Ishikawa (cell line): ENCODE data around the gene MORN4.

Experiments
- CEBPB ChIP-seq: IDR thresholded peaks from 2 replicates; pipeline ENCODE4 v1.6.1; 2012
- CREB1 ChIP-seq: IDR thresholded peaks from 2 replicates; pipeline ENCODE4 v1.6.1; 2012; ENCODE audit warnings: low read depth
- EGR1 ChIP-seq: IDR thresholded peaks from 2 replicates; pipeline ENCODE4 v1.6.1; 2012
- EP300 ChIP-seq: IDR thresholded peaks from 2 replicates; pipeline ENCODE4 v1.6.1; 2012; ENCODE audit warnings: borderline replicate concordance
- NFIC ChIP-seq: IDR thresholded peaks from 2 replicates; pipeline ENCODE4 v1.6.1; 2012
- RAD21 ChIP-seq: IDR thresholded peaks from 2 replicates; pipeline ENCODE4 v1.6.1; 2012; ENCODE audit warnings: low read depth
- TAF1 ChIP-seq: IDR thresholded peaks from 2 replicates; pipeline ENCODE4 v1.6.1; 2012; ENCODE audit warnings: low read depth, mild to moderate bottlenecking
- TCF12 ChIP-seq: IDR thresholded peaks from 2 replicates; pipeline ENCODE4 v1.6.1; 2012; ENCODE audit warnings: low read depth
- TEAD4 ChIP-seq: IDR thresholded peaks from 2 replicates; pipeline ENCODE4 v1.6.1; 2012
- YY1 ChIP-seq: IDR thresholded peaks from 2 replicates; pipeline ENCODE4 v1.6.1; 2012; ENCODE audit warnings: low read depth
- ZBTB7A ChIP-seq: IDR thresholded peaks from 2 replicates; pipeline ENCODE4 v1.6.1; 2012; ENCODE audit warnings: low read depth
- TF ChIP-seq, protein P1 (sequence below): IDR thresholded peaks from 2 replicates; pipeline ENCODE4 v1.6.1; 2012; ENCODE audit warnings: low read depth, mild to moderate bottlenecking
- TF ChIP-seq, protein P2 (sequence below): IDR thresholded peaks from 2 replicates; pipeline ENCODE4 v1.6.1; 2012
- TF ChIP-seq, protein P3 (sequence below): IDR thresholded peaks from 2 replicates; pipeline ENCODE4 v1.6.1; 2012

DNA sequence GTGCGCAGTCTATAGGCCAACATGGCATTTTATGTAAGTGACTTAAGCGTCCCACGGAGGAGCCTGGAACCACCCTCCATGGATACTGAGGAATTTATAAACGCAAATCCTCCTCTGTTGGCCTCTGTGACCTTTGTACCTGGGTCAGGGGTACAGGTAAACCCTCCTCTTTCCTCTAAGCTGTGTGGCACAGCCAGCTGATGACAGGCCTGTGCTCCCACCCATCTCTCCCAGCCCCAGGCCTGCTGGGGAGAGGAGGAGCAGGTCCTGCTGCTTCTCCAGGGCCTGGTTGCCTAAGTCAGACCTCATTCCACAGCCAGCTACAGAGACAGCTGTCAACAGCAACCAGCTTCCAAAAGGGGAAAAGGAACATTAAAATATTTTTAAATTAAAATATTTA, 48.7 kb upstream of the MORN4 start:
- TF ChIP-seq EP300 = no peak
- TF ChIP-seq, protein P1, sequence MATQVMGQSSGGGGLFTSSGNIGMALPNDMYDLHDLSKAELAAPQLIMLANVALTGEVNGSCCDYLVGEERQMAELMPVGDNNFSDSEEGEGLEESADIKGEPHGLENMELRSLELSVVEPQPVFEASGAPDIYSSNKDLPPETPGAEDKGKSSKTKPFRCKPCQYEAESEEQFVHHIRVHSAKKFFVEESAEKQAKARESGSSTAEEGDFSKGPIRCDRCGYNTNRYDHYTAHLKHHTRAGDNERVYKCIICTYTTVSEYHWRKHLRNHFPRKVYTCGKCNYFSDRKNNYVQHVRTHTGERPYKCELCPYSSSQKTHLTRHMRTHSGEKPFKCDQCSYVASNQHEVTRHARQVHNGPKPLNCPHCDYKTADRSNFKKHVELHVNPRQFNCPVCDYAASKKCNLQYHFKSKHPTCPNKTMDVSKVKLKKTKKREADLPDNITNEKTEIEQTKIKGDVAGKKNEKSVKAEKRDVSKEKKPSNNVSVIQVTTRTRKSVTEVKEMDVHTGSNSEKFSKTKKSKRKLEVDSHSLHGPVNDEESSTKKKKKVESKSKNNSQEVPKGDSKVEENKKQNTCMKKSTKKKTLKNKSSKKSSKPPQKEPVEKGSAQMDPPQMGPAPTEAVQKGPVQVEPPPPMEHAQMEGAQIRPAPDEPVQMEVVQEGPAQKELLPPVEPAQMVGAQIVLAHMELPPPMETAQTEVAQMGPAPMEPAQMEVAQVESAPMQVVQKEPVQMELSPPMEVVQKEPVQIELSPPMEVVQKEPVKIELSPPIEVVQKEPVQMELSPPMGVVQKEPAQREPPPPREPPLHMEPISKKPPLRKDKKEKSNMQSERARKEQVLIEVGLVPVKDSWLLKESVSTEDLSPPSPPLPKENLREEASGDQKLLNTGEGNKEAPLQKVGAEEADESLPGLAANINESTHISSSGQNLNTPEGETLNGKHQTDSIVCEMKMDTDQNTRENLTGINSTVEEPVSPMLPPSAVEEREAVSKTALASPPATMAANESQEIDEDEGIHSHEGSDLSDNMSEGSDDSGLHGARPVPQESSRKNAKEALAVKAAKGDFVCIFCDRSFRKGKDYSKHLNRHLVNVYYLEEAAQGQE = no peak
- no peak for TF ChIP-seq YY1
- no peak for TF ChIP-seq TAF1
- TF ChIP-seq TCF12 = no peak
- TF ChIP-seq EGR1 = no peak
- TF ChIP-seq RAD21 = no peak
- TF ChIP-seq CEBPB = no peak
- TF ChIP-seq, protein P2, sequence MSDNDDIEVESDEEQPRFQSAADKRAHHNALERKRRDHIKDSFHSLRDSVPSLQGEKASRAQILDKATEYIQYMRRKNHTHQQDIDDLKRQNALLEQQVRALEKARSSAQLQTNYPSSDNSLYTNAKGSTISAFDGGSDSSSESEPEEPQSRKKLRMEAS = no peak
- TF ChIP-seq CREB1 = no peak
- no peak for TF ChIP-seq ZBTB7A
- TF ChIP-seq, protein P3, sequence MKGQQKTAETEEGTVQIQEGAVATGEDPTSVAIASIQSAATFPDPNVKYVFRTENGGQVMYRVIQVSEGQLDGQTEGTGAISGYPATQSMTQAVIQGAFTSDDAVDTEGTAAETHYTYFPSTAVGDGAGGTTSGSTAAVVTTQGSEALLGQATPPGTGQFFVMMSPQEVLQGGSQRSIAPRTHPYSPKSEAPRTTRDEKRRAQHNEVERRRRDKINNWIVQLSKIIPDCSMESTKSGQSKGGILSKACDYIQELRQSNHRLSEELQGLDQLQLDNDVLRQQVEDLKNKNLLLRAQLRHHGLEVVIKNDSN = no peak
- TF ChIP-seq TEAD4 = no peak
- no peak for TF ChIP-seq NFIC
